Measurements from ENCODE around the gene TACC2. TPM values are rescaled to one million over a fixed set of nuclear protein-coding genes. Genes with fewer than 3 reads are reported as not detected.

The TACC2 gene
- total RNA-seq, 4 donors from 2014 or later = 11.5 to 73.0 (median 14.5) TPM

- TF ChIP-seq, protein P1, sequence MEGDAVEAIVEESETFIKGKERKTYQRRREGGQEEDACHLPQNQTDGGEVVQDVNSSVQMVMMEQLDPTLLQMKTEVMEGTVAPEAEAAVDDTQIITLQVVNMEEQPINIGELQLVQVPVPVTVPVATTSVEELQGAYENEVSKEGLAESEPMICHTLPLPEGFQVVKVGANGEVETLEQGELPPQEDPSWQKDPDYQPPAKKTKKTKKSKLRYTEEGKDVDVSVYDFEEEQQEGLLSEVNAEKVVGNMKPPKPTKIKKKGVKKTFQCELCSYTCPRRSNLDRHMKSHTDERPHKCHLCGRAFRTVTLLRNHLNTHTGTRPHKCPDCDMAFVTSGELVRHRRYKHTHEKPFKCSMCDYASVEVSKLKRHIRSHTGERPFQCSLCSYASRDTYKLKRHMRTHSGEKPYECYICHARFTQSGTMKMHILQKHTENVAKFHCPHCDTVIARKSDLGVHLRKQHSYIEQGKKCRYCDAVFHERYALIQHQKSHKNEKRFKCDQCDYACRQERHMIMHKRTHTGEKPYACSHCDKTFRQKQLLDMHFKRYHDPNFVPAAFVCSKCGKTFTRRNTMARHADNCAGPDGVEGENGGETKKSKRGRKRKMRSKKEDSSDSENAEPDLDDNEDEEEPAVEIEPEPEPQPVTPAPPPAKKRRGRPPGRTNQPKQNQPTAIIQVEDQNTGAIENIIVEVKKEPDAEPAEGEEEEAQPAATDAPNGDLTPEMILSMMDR (IDR thresholded peaks at IDR 0.05) = no peak
- no peak for TF ChIP-seq POLR2A (IDR thresholded peaks at IDR 0.05)
- Histone ChIP-seq H3K4me3 (no peak overlapping the region), H3K27ac (no peak overlapping the region), H3K9me3 (no peaks in the 10 kb centered on the region), H3K36me3 (no peaks in the 10 kb centered on the region), H3K4me1 (no peaks in the 10 kb centered on the region), H3K27me3 (no peaks in the 10 kb centered on the region)
- DNase-seq = no peak
- intact Hi-C loops (cut with DNase I; ENCODE audit: low total_unique reads) = no loop called here
Observed at GRCh38 chr10:122282909-122283308, 293.9 kb downstream of the TACC2 start.

GRCh38 chr10:122285506-122286444 is 296.8 kb downstream of the TACC2 start:
- no peak overlapping the region for H3K27ac ChIP-seq
- no peaks in the 10 kb centered on the region for H3K27me3 ChIP-seq
- no peak for DNase-seq
- H3K4me3 ChIP-seq = no peak overlapping the region
- intact Hi-C loops (cut with DNase I; ENCODE audit: low total_unique reads) = no loop called here
- no peaks in the 10 kb centered on the region for H3K4me1 ChIP-seq
- H3K36me3 ChIP-seq = no peaks in the 10 kb centered on the region
- no peaks in the 10 kb centered on the region for H3K9me3 ChIP-seq
- TF ChIP-seq POLR2A (IDR thresholded peaks at IDR 0.05) = no peak
- TF ChIP-seq, protein P1 (IDR thresholded peaks at IDR 0.05) = no peak

- no peak overlapping the region for H3K27ac ChIP-seq
- no peaks in the 10 kb centered on the region for H3K36me3 ChIP-seq
- no peak overlapping the region for H3K4me3 ChIP-seq
- intact Hi-C loops (cut with DNase I; ENCODE audit: low total_unique reads) = no loop called here
- H3K9me3 ChIP-seq = no peaks in the 10 kb centered on the region
- no peaks in the 10 kb centered on the region for H3K27me3 ChIP-seq
- no peaks in the 10 kb centered on the region for H3K4me1 ChIP-seq
- no peak for DNase-seq
- TF ChIP-seq, protein P1 (IDR thresholded peaks at IDR 0.05) = no peak
- no peak for TF ChIP-seq POLR2A (IDR thresholded peaks at IDR 0.05)
Observed at GRCh38 chr10:122286867-122287266, 297.9 kb downstream of the TACC2 start.

GRCh38 chr10:122287570-122287969 is 298.6 kb downstream of the TACC2 start:
- intact Hi-C loops (cut with DNase I; ENCODE audit: low total_unique reads) = no loop called here
- no peak overlapping the region for H3K4me3 ChIP-seq
- no peak for DNase-seq
- TF ChIP-seq, protein P1 (IDR thresholded peaks at IDR 0.05) = no peak
- no peak for TF ChIP-seq POLR2A (IDR thresholded peaks at IDR 0.05)
- no peaks in the 10 kb centered on the region for H3K4me1 ChIP-seq
- no peaks in the 10 kb centered on the region for H3K36me3 ChIP-seq
- H3K27ac ChIP-seq = no peak overlapping the region
- no peaks in the 10 kb centered on the region for H3K27me3 ChIP-seq
- no peaks in the 10 kb centered on the region for H3K9me3 ChIP-seq

- TF ChIP-seq, protein P1 (IDR thresholded peaks at IDR 0.05) = no peak
- TF ChIP-seq POLR2A (IDR thresholded peaks at IDR 0.05) = no peak
- Histone ChIP-seq H3K27me3 (no peaks in the 10 kb centered on the region), H3K9me3 (no peaks in the 10 kb centered on the region), H3K4me3 (no peak overlapping the region), H3K4me1 (no peaks in the 10 kb centered on the region), H3K36me3 (no peaks in the 10 kb centered on the region), H3K27ac (no peak overlapping the region)
- DNase-seq = no peak
- intact Hi-C loops (cut with DNase I; ENCODE audit: low total_unique reads) = no loop called here
Observed at GRCh38 chr10:122288262-122288661, 299.3 kb downstream of the TACC2 start.
